GM12878 (cell line): ENCODE data around the gene CLASP1. TPM values are rescaled to one million over a fixed set of nuclear protein-coding genes. Genes with fewer than 3 reads are reported as not detected.

Source experiments
- ATAC-seq: fragments of 200-7000 bp; cut with Tn5 transposase; 3 replicates; pipeline ENCODE4 v1.9.1; 2020; ENCODE audit warnings: mild to moderate bottlenecking, moderate library complexity
- BruUV-seq: library from RNA; stranded (reverse); fragments of 400-500 nt; replicated peaks from 2 replicates; lab custom pipeline; 2021; lab: Mats Ljungman, UMichigan
- CTCF ChIA-PET: fragments of 300-600 bp; sonication (Branson Sonifier 250); formaldehyde crosslinking; extraction: SDS; loops from one replicate; lab custom pipeline; 2021; ENCODE audit warnings: inconsistent platforms; lab: Yijun Ruan, JAX
- POLR2A ChIA-PET: fragments of 350-600 bp; formaldehyde crosslinking; extraction: SDS; loops from one replicate; lab custom pipeline; 2021; ENCODE audit warnings: inconsistent platforms; lab: Charles Lee
- RAD21 ChIA-PET: fragments of 300-600 bp; sonication (Branson Sonifier 250); formaldehyde crosslinking; loops from one replicate; lab custom pipeline; 2023; ENCODE audit warnings: antibody characterized with exemption; ENCODE audit not compliant: unreplicated experiment; lab: Charles Lee
- SMC1A ChIA-PET: fragments of 300-600 bp; sonication (Branson Sonifier 250); formaldehyde crosslinking; loops from one replicate; lab custom pipeline; 2023; ENCODE audit not compliant: unreplicated experiment, uncharacterized antibody; lab: Charles Lee
- DNase-seq: peaks from one replicate; pipeline ENCODE4 v3.0.0-alpha.2; 2011; ENCODE audit warnings: low read depth, low spot score
- FAIRE-seq: peaks from 3 replicates; lab custom pipeline; 2011; peaks lifted over from hg19 to GRCh38; lab: Jason Lieb, UNC
- H2AFZ ChIP-seq: 2 replicates; pipeline ENCODE4 v1.6.0; 2011; ENCODE audit warnings: low read depth, low read length, control low read depth; ENCODE audit not compliant: control insufficient read depth
- H3K27ac ChIP-seq: 2 replicates; pipeline ENCODE4 v1.5.1; 2011; ENCODE audit warnings: control low read depth; ENCODE audit not compliant: control insufficient read depth, insufficient read depth
- H3K27me3 ChIP-seq, 2 experiments: replicated peaks in 1 of 2; 2 replicates each; pipeline versions ENCODE4 v1.6.0 to v1.6.1; 2011; ENCODE audit warnings: low read length in 1 of 2; ENCODE audit not compliant: control insufficient read depth in 2 of 2, insufficient read depth in 2 of 2
- H3K36me3 ChIP-seq, 2 experiments: 2 replicates each; pipeline ENCODE4 v1.5.1; 2011; ENCODE audit warnings: low read length in 1 of 2; ENCODE audit not compliant: control insufficient read depth in 2 of 2, insufficient read depth in 2 of 2
- H3K4me1 ChIP-seq: 2 replicates; pipeline ENCODE4 v1.6.1; 2011; ENCODE audit warnings: mild to moderate bottlenecking, low read length, moderate library complexity, mixed read lengths; ENCODE audit not compliant: control insufficient read depth, insufficient read depth
- H3K4me2 ChIP-seq: 2 replicates; pipeline ENCODE4 v1.6.0; 2011; ENCODE audit warnings: control low read depth; ENCODE audit not compliant: control insufficient read depth, insufficient read depth
- H3K4me3 ChIP-seq: fragments of 200-600 bp; sonication (generic); 2 replicates; pipeline ENCODE4 v1.5.1; 2016
- H3K79me2 ChIP-seq: 2 replicates; pipeline ENCODE4 v1.6.0; 2011; ENCODE audit warnings: low read length; ENCODE audit not compliant: control insufficient read depth, insufficient read depth
- H3K9ac ChIP-seq: 2 replicates; pipeline ENCODE4 v1.8.0; 2011; ENCODE audit warnings: low read length, control low read depth, mixed read lengths; ENCODE audit not compliant: control insufficient read depth, insufficient read depth
- H3K9me3 ChIP-seq: replicated peaks from 3 replicates; pipeline ENCODE4 v1.5.1; 2011; ENCODE audit warnings: mild to moderate bottlenecking, low read length; ENCODE audit not compliant: control insufficient read depth, insufficient read depth
- H4K20me1 ChIP-seq: 2 replicates; pipeline ENCODE4 v1.6.0; 2011; ENCODE audit not compliant: control insufficient read depth, insufficient read depth
- E2F4 ChIP-seq: IDR thresholded peaks from 2 replicates; pipeline ENCODE4 v1.6.1; 2012; ENCODE audit warnings: low read depth, low read length, improper control_type of control experiment
- EP300 ChIP-seq, 2 experiments: fragments of 150-350 bp in 1 of 2; IDR thresholded peaks; 2 replicates each; pipeline ENCODE4 v1.6.1; 2011 to 2012; ENCODE audit warnings: low read depth in 2 of 2, low read length in 2 of 2, borderline replicate concordance in 1 of 2, improper control_type of control experiment in 1 of 2, inconsistent platforms in 1 of 2; ENCODE audit not compliant: control insufficient read depth in 1 of 2
- KAT2A ChIP-seq: conservative IDR thresholded peaks from 2 replicates; pipeline ENCODE4 v1.6.1; 2011; ENCODE audit warnings: low read depth, low read length; ENCODE audit not compliant: control insufficient read depth
- MAX ChIP-seq: IDR thresholded peaks from 2 replicates; pipeline ENCODE4 v1.6.1; 2012; ENCODE audit warnings: low read depth, low read length, improper control_type of control experiment
- NFYA ChIP-seq: IDR thresholded peaks from 2 replicates; pipeline ENCODE4 v1.6.1; 2011; ENCODE audit warnings: low read depth, mild to moderate bottlenecking, low read length, improper control_type of control experiment, borderline replicate concordance
- NFYB ChIP-seq: IDR thresholded peaks from 2 replicates; pipeline ENCODE4 v1.6.1; 2011; ENCODE audit warnings: low read depth, mild to moderate bottlenecking, low read length, improper control_type of control experiment, moderate library complexity; ENCODE audit not compliant: insufficient read depth
- TBL1XR1 ChIP-seq: IDR thresholded peaks from 2 replicates; pipeline ENCODE4 v1.6.1; 2012; ENCODE audit warnings: low read depth, low read length, improper control_type of control experiment
- TCF12 ChIP-seq: IDR thresholded peaks from 2 replicates; pipeline ENCODE4 v1.6.1; 2011; ENCODE audit warnings: low read depth, mild to moderate bottlenecking, low read length
- ZBTB40 ChIP-seq: fragments of 450-650 bp; IDR thresholded peaks from 2 replicates; pipeline ENCODE4 v1.6.1; 2016; ENCODE audit warnings: mild to moderate bottlenecking, moderate library complexity, borderline replicate concordance
- ZNF274 ChIP-seq: IDR thresholded peaks from one replicate; pipeline ENCODE4 v1.8.0; 2011; ENCODE audit not compliant: insufficient read length, insufficient read depth
- ZSCAN29 ChIP-seq: fragments of 450-650 bp; IDR thresholded peaks from 2 replicates; pipeline ENCODE4 v1.6.1; 2017; ENCODE audit warnings: mild to moderate bottlenecking, moderate library complexity
- WGBS: methylation state at CpG from one replicate; pipeline ENCODE4 v1.1.6; 2016; ENCODE audit warnings: low lambda C conversion rate; ENCODE audit not compliant: insufficient replicate concordance, insufficient coverage; ENCODE audit errors: missing lambda C conversion rate; 5-methylcytosine and 5-hydroxymethylcytosine counted together
- in situ Hi-C: fragments of 300-500 bp; cut with MboI; formaldehyde crosslinking; loops from 9 replicates; pipeline ENCODE4 v1.14.3; 2018; ENCODE audit warnings: mixed read lengths
- intact Hi-C: fragments of 100-400 bp; cut with micrococcal nuclease; formaldehyde crosslinking; loops from one replicate; pipeline ENCODE4 v1.14.2; 2022; ENCODE audit not compliant: unreplicated experiment
- polyA plus RNA-seq, 11 experiments: library from polyadenylated mRNA; depleted of rRNA in 4 of 11; unstranded in 6 of 11; stranded (reverse) in 5 of 11; fragments of >200 nt; fragmentation: Nextera tagmentation in 4 of 11; fragmentation: Illumina TruSeq in 1 of 11; extraction: Ambion mirVana in 4 of 11; extraction: Trizol in 1 of 11; gene quantifications; 1 replicate in 1 of 11; 2 replicates in 10 of 11; pipeline versions ENCODE4 v1.2.1 to v1.2.3, GENCODE V29; 2011 to 2016; ENCODE audit warnings: inconsistent platforms in 2 of 11, missing spikeins in 2 of 11, low read depth in 1 of 11
- total RNA-seq, 4 experiments: library from RNA; depleted of rRNA in 3 of 4; stranded (reverse); fragments of >200 nt in 3 of 4; fragmentation: Illumina TruSeq in 1 of 4; extraction: Trizol in 1 of 4; gene quantifications; 2 replicates each; pipeline versions ENCODE4 v1.2.1 to v1.2.3, GENCODE V29; 2013 to 2021

CLASP1 gene
- total and polyA plus RNA-seq, 10 of the 15 experiments (the other 5 are each of a cell fraction or from before 2014, with no cell fraction given), result 1.4 to 62.4 (median 32.9) TPM

GRCh38 chr2:121608967-121609366 lies 40.3 kb downstream of the CLASP1 start (continued):
- TF ChIP-seq ZBTB40 (no peak), KAT2A (no peak), TBL1XR1 (no peak)
- TF ChIP-seq, all 136 proteins: peak for 0

GRCh38 chr2:121608367-121608766 lies 40.9 kb downstream of the CLASP1 start:
- TF ChIP-seq ZNF274 (no peak), ZSCAN29 (no peak), EP300 (IDR thresholded peaks at IDR 0.05; ENCODE audit: borderline replicate concordance in 1 of 2, control insufficient read depth in 1 of 2, low read depth in 2 of 2, low read length in 2 of 2) (no peak), E2F4 (no peak), MAX (no peak), TCF12 (no peak), NFYA (no peak), NFYB (no peak)
- BruUV-seq, result no TSS peak
- in situ Hi-C loops (no loop called here), intact Hi-C loops (no loop called here)
- no peak overlapping the region for H3K4me2 ChIP-seq
- no peak for ATAC-seq
- ChIA-PET POLR2A (interaction anchor here (0.9 kb wide), 1 partner anchor 9 kb away, joined by 3 read pairs; no protein-coding TSS in a partner anchor), SMC1A (interaction anchor here (0.7 to 1.2 kb wide), 3 partner anchors 10 to 174 kb away, joined by 3 read pairs; no protein-coding TSS in a partner anchor), RAD21 (no interaction called here), CTCF (no interaction called here)
- H2AFZ ChIP-seq, result no peak overlapping the region
- DNase-seq, result no peak
- no peak overlapping the region for H3K4me3 ChIP-seq
- H3K4me1 ChIP-seq, result no peaks in the 10 kb centered on the region
- FAIRE-seq, result no peak
- no peaks in the 10 kb centered on the region for H4K20me1 ChIP-seq
- no peak overlapping the region for H3K9ac ChIP-seq
- no peak overlapping the region for H3K27ac ChIP-seq
- H3K9me3 ChIP-seq, result peaks cover 7% of the 10 kb centered on the region; the same call in 2 of the 3 replicates
- 100% methylated on average over 4 of the region's 4 CpGs for WGBS
- peaks cover 3 to 11% of the 10 kb centered on the region in 2 experiments for H3K36me3 ChIP-seq
- no peaks in the 10 kb centered on the region for H3K27me3 ChIP-seq
- peaks cover 55% of the 10 kb centered on the region for H3K79me2 ChIP-seq
